B cell (primary cell): ENCODE measurements around the gene FOXL2.

Source experiments
- EZH2 ChIP-seq: IDR thresholded peaks from 2 replicates; pipeline ENCODE4 v1.6.1; 2012; ENCODE audit warnings: borderline replicate concordance, low read depth, mild to moderate bottlenecking, moderate library complexity, low read length; ENCODE audit not compliant: insufficient read depth, poor library complexity, severe bottlenecking
- TF ChIP-seq, protein P1 (sequence below): fragments of 200-600 bp; IDR thresholded peaks from one replicate; pipeline ENCODE4 v1.8.0; 2022; ENCODE audit warnings: antibody characterized with exemption, mild to moderate bottlenecking

DNA sequence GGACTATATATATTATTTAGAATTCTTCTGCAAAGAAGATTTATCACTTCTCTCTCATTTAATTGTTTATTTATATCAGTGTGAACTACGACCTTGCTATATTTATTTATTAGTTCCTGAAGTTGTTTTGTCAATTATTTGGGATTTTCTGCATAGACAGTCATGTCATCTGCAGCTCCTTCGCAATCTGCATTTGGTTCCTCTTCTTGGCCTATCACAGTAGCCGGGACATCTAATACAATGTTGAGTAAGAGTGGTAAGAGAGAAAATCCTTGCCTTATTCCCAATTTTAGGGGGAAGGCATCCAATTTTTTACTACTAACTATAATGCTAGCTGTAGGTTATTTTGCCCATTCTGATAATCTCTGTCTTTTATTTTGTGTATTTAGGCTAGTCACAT lies 39.4 kb downstream of the FOXL2 start:
- TF ChIP-seq, protein P1, sequence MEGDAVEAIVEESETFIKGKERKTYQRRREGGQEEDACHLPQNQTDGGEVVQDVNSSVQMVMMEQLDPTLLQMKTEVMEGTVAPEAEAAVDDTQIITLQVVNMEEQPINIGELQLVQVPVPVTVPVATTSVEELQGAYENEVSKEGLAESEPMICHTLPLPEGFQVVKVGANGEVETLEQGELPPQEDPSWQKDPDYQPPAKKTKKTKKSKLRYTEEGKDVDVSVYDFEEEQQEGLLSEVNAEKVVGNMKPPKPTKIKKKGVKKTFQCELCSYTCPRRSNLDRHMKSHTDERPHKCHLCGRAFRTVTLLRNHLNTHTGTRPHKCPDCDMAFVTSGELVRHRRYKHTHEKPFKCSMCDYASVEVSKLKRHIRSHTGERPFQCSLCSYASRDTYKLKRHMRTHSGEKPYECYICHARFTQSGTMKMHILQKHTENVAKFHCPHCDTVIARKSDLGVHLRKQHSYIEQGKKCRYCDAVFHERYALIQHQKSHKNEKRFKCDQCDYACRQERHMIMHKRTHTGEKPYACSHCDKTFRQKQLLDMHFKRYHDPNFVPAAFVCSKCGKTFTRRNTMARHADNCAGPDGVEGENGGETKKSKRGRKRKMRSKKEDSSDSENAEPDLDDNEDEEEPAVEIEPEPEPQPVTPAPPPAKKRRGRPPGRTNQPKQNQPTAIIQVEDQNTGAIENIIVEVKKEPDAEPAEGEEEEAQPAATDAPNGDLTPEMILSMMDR: no peak
- TF ChIP-seq EZH2: no peak
